HG03571 (cell line): ENCODE measurements around the gene RIMS4.

Experiments
- ATAC-seq: cut with Tn5 transposase; IDR thresholded peaks from one replicate; pipeline ENCODE4 v1.9.1; 2021; ENCODE audit not compliant: unreplicated experiment

RIMS4 gene

GRCh38 chr20:44743916-44744655, 66.3 kb downstream of the RIMS4 start:
- no peak for ATAC-seq

- no peak for ATAC-seq
Measured at GRCh38 chr20:44743080-44743701, 67.2 kb downstream of the RIMS4 start.

- ATAC-seq, result no peak
Measured at GRCh38 chr20:44742304-44743079, 67.9 kb downstream of the RIMS4 start.

- no peak for ATAC-seq
Measured at GRCh38 chr20:44739942-44740341, 70.4 kb downstream of the RIMS4 start.

- ATAC-seq, result no peak
Measured at GRCh38 chr20:44738813-44739477, 71.4 kb downstream of the RIMS4 start.

GRCh38 chr20:44737116-44737515, 73.2 kb downstream of the RIMS4 start:
- ATAC-seq, result no peak

- no peak for ATAC-seq
Measured at GRCh38 chr20:44736170-44737021, 74.0 kb downstream of the RIMS4 start.

GRCh38 chr20:44735816-44736169, 74.6 kb downstream of the RIMS4 start:
- ATAC-seq, result no peak

GRCh38 chr20:44734938-44735337, 75.4 kb downstream of the RIMS4 start:
- ATAC-seq, result no peak

GRCh38 chr20:44733341-44734069, 76.8 kb downstream of the RIMS4 start:
- no peak for ATAC-seq

- no peak for ATAC-seq
Measured at GRCh38 chr20:44732327-44732726, 78.0 kb downstream of the RIMS4 start.

- no peak for ATAC-seq
Measured at GRCh38 chr20:44731657-44732056, 78.7 kb downstream of the RIMS4 start.

GRCh38 chr20:44730441-44730840, 79.9 kb downstream of the RIMS4 start:
- ATAC-seq, result no peak

- ATAC-seq, result no peak
Measured at GRCh38 chr20:44728801-44729443, 81.4 kb downstream of the RIMS4 start.

GRCh38 chr20:44727651-44728050, 82.7 kb downstream of the RIMS4 start:
- no peak for ATAC-seq

GRCh38 chr20:44727039-44727438, 83.3 kb downstream of the RIMS4 start:
- no peak for ATAC-seq

- no peak for ATAC-seq
Measured at GRCh38 chr20:44725837-44726236, 84.5 kb downstream of the RIMS4 start.

- no peak for ATAC-seq
Measured at GRCh38 chr20:44724423-44725091, 85.8 kb downstream of the RIMS4 start.

- no peak for ATAC-seq
Measured at GRCh38 chr20:44723798-44724362, 86.5 kb downstream of the RIMS4 start.
